GM21360 (cell line): ENCODE data around the gene PLXDC2.
"Not testable (repeated sequence)": the region's sequence is repeated elsewhere in the genome, so short reads cannot be mapped to it uniquely, and the experiment has no call there.

Source experiments
- ATAC-seq: cut with Tn5 transposase; IDR thresholded peaks from one replicate; pipeline ENCODE4 v1.9.1; 2021; ENCODE audit warnings: mild to moderate bottlenecking, moderate library complexity; ENCODE audit not compliant: unreplicated experiment

Gene PLXDC2

DNA sequence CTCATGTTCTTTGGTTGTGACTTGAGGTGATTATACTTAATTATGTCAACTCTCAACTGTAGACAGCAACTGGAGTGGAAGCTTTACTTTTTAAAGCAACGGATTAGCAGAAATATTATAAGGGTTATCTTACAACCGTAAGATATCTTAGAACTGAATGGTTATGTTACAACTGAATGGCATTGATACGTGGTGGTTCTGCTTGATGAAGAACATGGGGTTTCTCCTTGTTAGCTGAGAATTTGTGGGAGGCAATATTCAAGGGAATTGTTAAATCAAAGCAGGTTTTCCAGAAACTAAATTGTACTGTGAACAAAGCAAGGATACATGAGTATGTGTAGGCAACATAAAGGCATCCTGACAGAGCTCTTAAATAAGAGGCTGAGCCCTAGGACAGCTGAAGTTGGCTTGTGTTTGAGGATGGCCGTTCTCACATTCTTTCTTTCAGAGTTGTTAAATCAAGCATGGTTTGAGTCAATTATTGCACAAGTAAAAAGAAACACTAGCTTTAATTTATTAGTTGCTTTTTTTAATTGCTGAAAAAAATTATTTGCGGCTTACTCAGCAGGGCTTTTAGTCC, 350.0 kb downstream of the PLXDC2 start:
- ATAC-seq = no peak

- ATAC-seq = no peak
Observed at GRCh38 chr10:20170661-20171060, 354.4 kb downstream of the PLXDC2 start.

DNA sequence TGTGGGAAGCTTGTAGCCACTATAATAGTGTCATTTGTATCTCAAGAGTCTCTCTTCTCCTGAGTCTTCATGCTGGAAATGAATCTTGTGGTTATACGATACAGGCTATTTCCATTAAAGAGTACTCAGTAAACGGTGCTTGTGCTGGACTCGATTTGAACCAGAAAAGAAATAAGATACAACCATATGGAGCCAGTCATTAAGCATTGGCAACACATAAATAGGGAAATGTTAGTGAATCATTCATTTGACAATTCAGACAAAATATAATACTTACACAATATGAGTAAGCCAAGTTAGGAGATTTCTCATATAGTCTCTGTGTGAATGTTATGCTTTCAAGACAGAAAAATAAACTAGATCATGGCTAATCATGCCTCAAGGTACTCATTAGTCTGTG, 356.8 kb downstream of the PLXDC2 start:
- ATAC-seq = no peak

DNA sequence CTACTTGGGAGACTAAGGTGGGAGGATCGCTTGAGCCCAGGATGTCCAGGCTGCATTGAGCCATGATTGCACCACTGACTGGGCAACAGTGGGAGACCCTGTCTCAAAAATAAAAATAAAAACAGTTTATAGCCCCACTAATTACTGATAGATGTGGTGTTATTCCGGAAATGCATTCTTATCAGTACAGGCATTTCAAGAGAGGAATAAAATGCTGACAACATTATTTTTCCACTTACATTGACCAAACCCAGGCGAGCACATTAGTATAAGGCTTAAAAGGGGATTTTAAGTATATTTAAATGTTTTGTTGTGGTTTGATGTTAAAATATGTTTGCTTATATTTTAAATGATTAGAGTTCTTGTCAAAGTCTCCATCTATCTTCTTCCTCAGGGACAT, 359.5 kb downstream of the PLXDC2 start:
- ATAC-seq = no peak

- no peak for ATAC-seq
Observed at GRCh38 chr10:20180766-20181165, 364.5 kb downstream of the PLXDC2 start.

- ATAC-seq = no peak
Observed at GRCh38 chr10:20181434-20181833, 365.2 kb downstream of the PLXDC2 start.

- no peak for ATAC-seq
Observed at GRCh38 chr10:20185116-20185515, 368.9 kb downstream of the PLXDC2 start.

DNA sequence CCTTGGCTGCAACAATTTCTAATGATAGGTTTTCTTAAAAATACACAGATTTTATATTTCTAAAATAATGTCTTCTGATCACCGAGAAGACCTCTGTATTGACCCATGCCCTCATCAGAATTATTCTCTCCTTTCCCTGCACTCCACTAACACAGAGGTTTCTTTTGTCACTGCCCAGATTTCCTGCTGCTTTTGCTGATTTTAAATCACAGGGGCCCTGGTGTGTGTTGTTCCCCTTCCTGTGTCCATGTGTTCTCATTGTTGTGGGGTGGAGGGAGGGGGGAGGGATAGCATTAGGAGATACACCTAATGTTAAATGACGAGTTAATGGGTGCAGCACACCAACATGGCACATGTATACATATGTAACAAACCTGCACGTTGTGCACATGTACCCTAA, 375.2 kb downstream of the PLXDC2 start:
- not testable (repeated sequence) for ATAC-seq

GRCh38 chr10:20195076-20195475, 378.8 kb downstream of the PLXDC2 start:
- no peak for ATAC-seq

DNA sequence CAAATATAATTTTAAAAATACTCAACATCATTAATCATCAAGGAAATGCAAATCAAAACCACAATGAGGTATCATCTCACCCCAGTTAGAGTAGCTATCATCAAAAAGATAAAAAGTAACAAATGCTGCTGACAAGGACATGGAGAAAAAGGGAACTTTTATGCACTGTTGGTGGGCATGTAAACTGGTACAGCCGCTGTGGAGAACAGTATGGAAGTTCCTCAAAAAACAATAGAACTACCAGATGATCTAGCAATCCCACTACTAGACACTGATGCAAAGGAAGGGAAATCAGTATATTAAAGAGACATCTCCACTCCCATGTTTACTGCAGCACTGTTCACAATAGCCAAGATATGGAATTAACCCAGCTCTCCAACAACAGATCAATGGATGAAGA, 384.5 kb downstream of the PLXDC2 start:
- no peak for ATAC-seq

DNA sequence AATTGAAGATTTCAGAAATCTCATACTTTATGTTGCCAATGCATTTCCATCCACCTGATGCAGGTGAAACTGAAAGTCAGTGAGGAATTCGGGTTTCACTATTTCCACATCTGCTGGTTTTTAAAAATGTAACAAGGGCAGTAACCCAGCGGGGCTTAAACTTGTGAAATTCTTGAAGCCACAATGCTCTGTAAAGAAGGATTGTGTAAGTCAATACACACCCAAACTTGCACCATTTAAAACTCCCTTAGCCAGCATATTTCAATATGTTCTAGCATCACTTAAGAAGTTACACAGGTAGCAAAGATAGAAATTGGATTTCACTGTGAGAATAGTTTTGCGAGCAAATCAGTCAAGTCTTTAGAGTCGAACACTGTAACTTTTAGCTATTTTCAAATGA, 386.1 kb downstream of the PLXDC2 start:
- no peak for ATAC-seq

GRCh38 chr10:20207653-20208052, 391.4 kb downstream of the PLXDC2 start:
- ATAC-seq = no peak

GRCh38 chr10:20209098-20209497, 392.9 kb downstream of the PLXDC2 start:
- ATAC-seq = not testable (repeated sequence)

DNA sequence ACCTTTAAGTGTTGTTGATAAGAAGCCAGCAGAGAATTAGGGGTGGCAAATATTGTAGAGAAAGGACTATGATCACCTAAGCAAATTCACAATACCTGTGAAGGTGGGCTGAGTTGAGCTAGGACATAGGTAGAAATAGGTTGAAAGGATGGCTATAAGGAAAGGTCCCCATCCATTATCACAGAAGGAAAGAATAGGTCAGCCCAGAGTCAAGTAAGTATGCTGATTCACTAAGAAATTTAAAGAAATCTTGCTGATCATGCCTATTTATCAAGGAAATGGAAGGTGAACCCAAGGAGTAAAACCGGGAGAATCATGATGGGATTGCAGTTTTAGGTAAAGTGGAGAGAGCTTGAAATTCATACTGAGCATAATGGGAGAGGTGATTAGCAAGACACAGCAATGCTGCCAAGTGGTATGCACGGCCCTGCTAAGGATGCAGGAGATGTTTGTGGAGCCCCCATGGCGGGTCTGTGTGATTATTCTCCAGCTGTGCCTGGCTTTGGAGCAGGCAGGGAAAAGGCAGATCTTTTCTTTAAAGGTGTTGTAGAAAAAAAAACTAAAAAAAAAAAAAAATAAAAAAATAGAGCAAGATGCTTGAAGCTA, 399.4 kb downstream of the PLXDC2 start:
- ATAC-seq = no peak

DNA sequence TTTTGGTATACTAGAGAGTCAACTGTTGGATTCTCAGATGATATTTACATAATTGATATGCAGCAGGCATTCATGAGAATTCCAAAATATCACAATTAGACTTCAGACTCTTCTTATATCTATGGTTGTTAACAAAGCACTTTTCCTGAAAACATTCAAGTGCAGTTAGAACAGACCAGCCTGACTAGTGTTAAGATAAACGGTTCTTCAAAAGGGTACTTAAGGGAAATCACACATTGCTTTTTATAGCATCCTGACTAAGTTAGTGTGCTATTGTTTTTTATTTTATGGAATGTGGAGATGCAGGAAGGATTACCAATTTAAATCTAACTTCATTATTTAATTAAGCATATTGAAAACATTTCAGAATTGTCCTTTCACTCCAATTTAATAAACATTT, 405.1 kb downstream of the PLXDC2 start:
- no peak for ATAC-seq

DNA sequence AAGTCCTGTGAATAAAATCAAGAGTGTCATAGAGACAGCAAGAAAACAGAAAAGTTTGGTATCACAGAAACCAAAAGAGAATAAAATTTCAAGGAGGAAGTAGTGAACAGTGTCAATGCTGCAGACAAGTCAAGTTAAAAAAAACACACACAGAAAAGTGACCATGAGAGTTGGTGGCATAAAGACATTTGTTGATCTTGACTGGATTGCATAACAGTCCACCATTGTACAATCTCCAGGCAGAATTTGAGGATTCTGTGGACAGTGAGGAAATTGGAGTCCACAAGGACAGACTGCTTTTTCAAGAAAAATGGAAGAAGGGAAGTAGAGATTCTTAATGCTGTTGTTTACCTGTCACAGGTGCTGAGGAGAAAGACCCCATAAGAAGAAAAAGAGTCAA, 412.5 kb downstream of the PLXDC2 start:
- no peak for ATAC-seq

GRCh38 chr10:20232079-20232705, 416.0 kb downstream of the PLXDC2 start:
- ATAC-seq = no peak

GRCh38 chr10:20233423-20233822, 417.2 kb downstream of the PLXDC2 start:
- ATAC-seq = no peak

GRCh38 chr10:20234579-20234978, 418.3 kb downstream of the PLXDC2 start:
- no peak for ATAC-seq

- no peak for ATAC-seq
Observed at GRCh38 chr10:20237091-20237570, 420.9 kb downstream of the PLXDC2 start.

- no peak for ATAC-seq
Observed at GRCh38 chr10:20237586-20237985, 421.4 kb downstream of the PLXDC2 start.

- no peak for ATAC-seq
Observed at GRCh38 chr10:20240643-20241042, 424.4 kb downstream of the PLXDC2 start.
